Fibroblast of peridontal ligament (primary cell): Measurements from ENCODE around the gene SMPDL3A.

ENCODE experiments used
- DNase-seq: peaks from one replicate; pipeline ENCODE4 v3.0.0-alpha.2; 2010; ENCODE audit errors: extremely low read depth

The SMPDL3A gene

DNA sequence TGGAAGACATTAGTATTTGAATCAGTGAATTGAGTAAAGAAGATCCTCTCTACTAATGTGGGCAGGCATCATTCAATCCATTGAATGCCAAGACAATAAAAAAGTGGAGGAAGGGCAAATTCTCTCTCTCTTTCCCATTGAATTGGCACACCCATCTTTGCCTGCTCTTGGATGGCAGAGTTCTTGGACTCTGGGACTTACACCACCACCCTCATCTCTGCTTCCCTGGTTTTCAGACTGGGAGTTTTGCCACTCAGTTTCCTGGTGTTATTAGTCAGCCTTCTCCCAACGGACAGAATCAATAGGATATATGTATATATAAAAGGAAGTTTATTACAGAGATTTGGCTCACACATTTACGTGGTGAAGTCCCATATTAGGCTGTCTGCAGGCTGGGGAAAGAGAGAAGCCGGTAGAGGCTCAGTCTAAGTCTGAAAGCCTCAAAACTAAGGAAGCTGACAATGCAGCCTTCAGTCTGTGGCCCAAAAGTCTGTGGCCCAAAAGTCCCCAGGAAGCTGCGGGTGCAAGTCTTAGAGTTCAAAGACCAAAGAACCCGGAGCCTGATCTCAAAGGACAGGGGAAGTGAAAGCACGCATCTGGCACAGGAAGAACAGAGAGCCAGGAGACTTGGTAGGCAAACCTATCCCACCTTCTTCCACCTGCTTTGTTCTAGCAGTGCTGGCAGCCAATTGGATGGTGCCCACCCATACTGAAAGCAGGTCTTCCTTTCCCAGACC lies 64.4 kb downstream of the SMPDL3A start:
- DNase-seq = no peak
